ENCODE data around the gene CSMD2. TPM values are rescaled to one million over a fixed set of nuclear protein-coding genes. Genes with fewer than 3 reads are reported as not detected.

CSMD2 gene
- total RNA-seq, 1 experiment from 2014 or later, result 0.22 TPM

- no TSS peak for BruUV-seq (replicated peaks)
- H3K36me3 ChIP-seq (ENCODE audit: control insufficient read depth in 1 of 2, insufficient read depth in 2 of 2, low read length in 2 of 2), result no peaks in the 10 kb centered on the region
- no peaks in the 10 kb centered on the region for H3K9me2 ChIP-seq (ENCODE audit: insufficient read depth)
- H3K9ac ChIP-seq (ENCODE audit: low read length), result no peak overlapping the region
- H2AFZ ChIP-seq (ENCODE audit: low read depth, low read length, poor library complexity, severe bottlenecking), result peak overlapping the region; percentile 76
- ATAC-seq, result no peak
- no peaks in the 10 kb centered on the region for H4K20me1 ChIP-seq (ENCODE audit: insufficient read depth)
- H3K4me2 ChIP-seq (ENCODE audit: low read length), result peak overlapping the region; percentile 91
- no peak for DNase-seq (ENCODE audit: low read depth, low spot score)
- H3K4me1 ChIP-seq (ENCODE audit: control insufficient read depth in 1 of 2, insufficient read depth in 2 of 2, low read length in 2 of 2), result peaks cover 6 to 42% of the 10 kb centered on the region in 2 experiments; a peak in 3 of 4 replicates
- peaks cover 8% of the 10 kb centered on the region; the same call in 1 of the 2 replicates for H3K79me2 ChIP-seq (ENCODE audit: insufficient read depth, low read length)
- no peak overlapping the region; the same call in 1 of the 2 replicates for H3K27ac ChIP-seq (ENCODE audit: low read depth, low read length)
- intact Hi-C loops (cut with micrococcal nuclease), result loop anchor here (5.0 kb wide), 6 partner anchors 89 to 374 kb away; no protein-coding TSS in a partner anchor
- POLR2A ChIA-PET, result interaction anchor here (0.9 to 2.2 kb wide), 5 partner anchors 11 to 344 kb away, joined by 3 to 7 read pairs (median 3); no protein-coding TSS in a partner anchor
- RAD21 ChIA-PET (ENCODE audit: low non-redundant PET in 1 of 2, low total read pairs in 2 of 2, uncharacterized antibody in 2 of 2, unreplicated experiment in 2 of 2), result interaction anchor here (0.9 to 3.3 kb wide), 4 partner anchors 141 to 176 kb away, joined by 3 to 15 read pairs (median 4); no protein-coding TSS in a partner anchor
- H3K4me3 ChIP-seq (replicated peaks in 1 of 2; ENCODE audit: low read depth in 1 of 2, low read length in 2 of 2), result no peak overlapping the region
- TF ChIP-seq SP1 (IDR thresholded peaks at IDR 0.05; ENCODE audit: low read depth), result no peak
- no peak for TF ChIP-seq ZFX (IDR thresholded peaks at IDR 0.05)
- no peak for TF ChIP-seq MAX (IDR thresholded peaks at IDR 0.05)
- TF ChIP-seq TCF7L2 (IDR thresholded peaks at IDR 0.05; ENCODE audit: borderline replicate concordance, extremely low read depth, insufficient read depth, insufficient read length), result no peak
- TF ChIP-seq EZH2phosphoT487 (IDR thresholded peaks at IDR 0.05; ENCODE audit: borderline replicate concordance), result no peak
- no peak for TF ChIP-seq POLR2A (IDR thresholded peaks at IDR 0.05; ENCODE audit: borderline replicate concordance, extremely low read depth, insufficient read depth, insufficient read length)
- no peak for TF ChIP-seq JUND (IDR thresholded peaks at IDR 0.05)
- CTCF ChIA-PET, result interaction anchor here (0.9 to 4.5 kb wide), 16 partner anchors 11 to 538 kb away, joined by 3 to 37 read pairs (median 4); partner anchors contain the start of gene TRIM62
- no peaks in the 10 kb centered on the region for H3K27me3 ChIP-seq (ENCODE audit: insufficient read depth, low read length)
- H3K9me3 ChIP-seq (ENCODE audit: control insufficient read depth in 1 of 2, insufficient read depth in 1 of 2, low read depth in 1 of 2, low read length in 2 of 2), result no peaks in the 10 kb centered on the region
These were observed 693.6 kb downstream of the CSMD2 start for GRCh38 chr1:33471416-33471815.

GRCh38 chr1:33470495-33471012 is 694.5 kb downstream of the CSMD2 start:
- H3K4me2 ChIP-seq (ENCODE audit: low read length), result peak overlapping the region; percentile 46
- H3K9me2 ChIP-seq (ENCODE audit: insufficient read depth), result no peaks in the 10 kb centered on the region
- POLR2A ChIA-PET, result interaction anchor here (0.9 to 2.2 kb wide), 3 partner anchors 12 to 343 kb away, joined by 3 to 7 read pairs (median 6); no protein-coding TSS in a partner anchor
- no peak overlapping the region for H3K9ac ChIP-seq (ENCODE audit: low read length)
- CTCF ChIA-PET, result interaction anchor here (0.7 to 4.5 kb wide), 19 partner anchors 10 to 538 kb away, joined by 3 to 37 read pairs (median 4); no protein-coding TSS in a partner anchor
- ATAC-seq, result peak; percentile 70
- H3K27ac ChIP-seq (ENCODE audit: low read depth, low read length), result peak overlapping the region; percentile 14; the same call in 1 of the 2 replicates
- peak; percentile 72 for DNase-seq (ENCODE audit: low read depth, low spot score)
- peak overlapping the region; percentile 90 for H2AFZ ChIP-seq (ENCODE audit: low read depth, low read length, poor library complexity, severe bottlenecking)
- intact Hi-C loops (cut with micrococcal nuclease), result loop anchor here (1.0 to 5.0 kb wide), 7 partner anchors 88 to 373 kb away; no protein-coding TSS in a partner anchor
- H4K20me1 ChIP-seq (ENCODE audit: insufficient read depth), result no peaks in the 10 kb centered on the region
- no peaks in the 10 kb centered on the region for H3K36me3 ChIP-seq (ENCODE audit: control insufficient read depth in 1 of 2, insufficient read depth in 2 of 2, low read length in 2 of 2)
- no TSS peak for BruUV-seq (replicated peaks)
- TF ChIP-seq JUND (IDR thresholded peaks at IDR 0.05), result no peak
- TF ChIP-seq YY1 (IDR thresholded peaks at IDR 0.05; ENCODE audit: extremely low read depth, insufficient replicate concordance, low read depth, low read length), result peak; percentile 61
- peak; percentile 97 for TF ChIP-seq RAD21 (IDR thresholded peaks at IDR 0.05; ENCODE audit: low read depth)
- TF ChIP-seq EZH2phosphoT487 (IDR thresholded peaks at IDR 0.05; ENCODE audit: borderline replicate concordance), result no peak
- no peak for TF ChIP-seq ZNF274 (IDR thresholded peaks at IDR 0.05; ENCODE audit: low read depth, low read length)
- peak; percentile 85 for TF ChIP-seq SRF (IDR thresholded peaks at IDR 0.05; ENCODE audit: low read depth)
- peak; percentile 27; the same call in 1 of the 2 replicates for TF ChIP-seq MAX (IDR thresholded peaks at IDR 0.05)
- no peak for TF ChIP-seq POLR2AphosphoS5 (IDR thresholded peaks at IDR 0.05; ENCODE audit: low read depth, low read length)
- no peak for TF ChIP-seq CEBPB (IDR thresholded peaks at IDR 0.05; ENCODE audit: low read depth)
- no peak for TF ChIP-seq EGR1 (IDR thresholded peaks at IDR 0.05; ENCODE audit: low read depth)
- no peak for TF ChIP-seq FOSL1 (IDR thresholded peaks at IDR 0.05; ENCODE audit: low read depth)
- TF ChIP-seq CTCF (IDR thresholded peaks at IDR 0.05 in 2 of 3, conservative IDR thresholded peaks at IDR 0.05 in 1 of 3; ENCODE audit: borderline replicate concordance in 1 of 3, insufficient read depth in 1 of 3, low read depth in 2 of 3, low read length in 2 of 3), result peak; percentile 83 to 90 (median 86)
- no peak overlapping the region for H3K4me3 ChIP-seq (replicated peaks in 1 of 2; ENCODE audit: low read depth in 1 of 2, low read length in 2 of 2)
- RAD21 ChIA-PET (ENCODE audit: low non-redundant PET in 1 of 2, low total read pairs in 2 of 2, uncharacterized antibody in 2 of 2, unreplicated experiment in 2 of 2), result interaction anchor here (0.9 to 3.3 kb wide), 6 partner anchors 15 to 175 kb away, joined by 3 to 15 read pairs (median 3); no protein-coding TSS in a partner anchor
- peaks cover 6 to 42% of the 10 kb centered on the region in 2 experiments; a peak in 3 of 4 replicates for H3K4me1 ChIP-seq (ENCODE audit: control insufficient read depth in 1 of 2, insufficient read depth in 2 of 2, low read length in 2 of 2)
- no peaks in the 10 kb centered on the region for H3K9me3 ChIP-seq (ENCODE audit: control insufficient read depth in 1 of 2, insufficient read depth in 1 of 2, low read depth in 1 of 2, low read length in 2 of 2)
- H3K27me3 ChIP-seq (ENCODE audit: insufficient read depth, low read length), result no peaks in the 10 kb centered on the region
- H3K79me2 ChIP-seq (ENCODE audit: insufficient read depth, low read length), result peaks cover 8% of the 10 kb centered on the region; the same call in 1 of the 2 replicates
